ENCODE data around the gene TMEM161A.

TMEM161A gene

GRCh38 chr19:19098084-19098702, 40.1 kb downstream of the TMEM161A start:
- DNase-seq (ENCODE audit: low spot score), result no peak

- DNase-seq (ENCODE audit: low spot score), result peak; percentile 87
These were observed 41.3 kb downstream of the TMEM161A start for GRCh38 chr19:19096641-19097627.

GRCh38 chr19:19095691-19096090, 42.6 kb downstream of the TMEM161A start:
- no peak for DNase-seq (ENCODE audit: low spot score)

DNA sequence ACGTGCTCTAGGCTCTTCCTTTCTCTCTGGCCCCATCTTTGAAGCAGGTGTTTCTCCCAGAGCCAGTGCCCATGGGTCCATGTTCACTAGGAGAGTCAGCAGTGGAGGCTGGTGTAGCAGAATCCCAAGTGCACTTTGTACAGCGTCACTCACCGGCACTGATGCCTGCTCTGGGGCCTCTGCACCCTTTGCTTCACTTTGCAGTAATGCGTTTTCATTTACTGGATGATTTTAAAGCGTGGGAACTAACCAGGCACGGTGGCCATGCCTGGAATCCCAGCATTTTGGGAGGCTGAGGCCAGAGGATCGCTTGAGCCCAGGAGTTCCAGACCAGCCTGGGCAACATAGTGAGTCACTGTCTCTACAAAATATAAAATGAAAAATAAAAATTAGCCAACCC, 43.8 kb downstream of the TMEM161A start:
- peak; percentile 49 for DNase-seq (ENCODE audit: low spot score)

- DNase-seq (ENCODE audit: low spot score), result no peak
These were observed 50.6 kb downstream of the TMEM161A start for GRCh38 chr19:19087676-19088075.

- DNase-seq (ENCODE audit: low spot score), result no peak
These were observed 54.7 kb downstream of the TMEM161A start for GRCh38 chr19:19083413-19084178.

- DNase-seq (ENCODE audit: low spot score), result no peak
These were observed 56.6 kb downstream of the TMEM161A start for GRCh38 chr19:19081642-19082151.

GRCh38 chr19:19079571-19079970, 58.7 kb downstream of the TMEM161A start:
- DNase-seq (ENCODE audit: low spot score), result no peak

- no peak for DNase-seq (ENCODE audit: low spot score)
These were observed 59.5 kb downstream of the TMEM161A start for GRCh38 chr19:19078801-19079200.

DNA sequence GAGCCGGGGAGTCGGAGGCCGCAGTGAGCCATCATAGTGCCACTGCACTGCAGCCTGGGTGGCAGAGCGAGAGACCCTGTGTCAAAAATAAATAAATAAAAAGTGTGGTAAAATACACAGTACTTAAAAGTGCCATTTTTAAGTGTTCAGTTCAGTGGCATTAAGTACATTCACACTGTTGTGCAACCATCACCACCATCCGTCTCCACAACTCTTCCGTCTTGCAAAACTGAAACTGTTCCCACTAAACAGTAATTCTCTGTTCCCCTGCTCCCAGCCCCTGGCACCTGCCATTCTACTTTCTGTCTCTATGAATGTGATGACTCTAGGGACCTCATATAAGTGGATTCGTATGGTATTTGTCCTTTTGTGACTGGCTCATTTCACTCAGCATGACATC, 61.2 kb downstream of the TMEM161A start:
- no peak for DNase-seq (ENCODE audit: low spot score)

- no peak for DNase-seq (ENCODE audit: low spot score)
These were observed 61.8 kb downstream of the TMEM161A start for GRCh38 chr19:19076476-19076875.

GRCh38 chr19:19075126-19075525, 63.2 kb downstream of the TMEM161A start:
- no peak for DNase-seq (ENCODE audit: low spot score)

GRCh38 chr19:19074196-19074882, 63.9 kb downstream of the TMEM161A start:
- no peak for DNase-seq (ENCODE audit: low spot score)

- DNase-seq (ENCODE audit: low spot score), result no peak
These were observed 66.4 kb downstream of the TMEM161A start for GRCh38 chr19:19071897-19072296.

Data from HuH-7 (cell line).